Mesendoderm (in vitro differentiated cells): Measurements from ENCODE around the gene TP63.
A peak's percentile ranks its signal among the peaks of the same experiment; 100 is the strongest.

Experiments used
- DNase-seq: peaks from one replicate; pipeline ENCODE4 v3.0.0; 2013
- H2AK5ac ChIP-seq: 2 replicates; pipeline ENCODE4 v1.6.1; 2013; ENCODE audit warnings: low read length, inconsistent platforms
- H2BK120ac ChIP-seq: 2 replicates; pipeline ENCODE4 v1.6.1; 2013; ENCODE audit warnings: low read depth, mild to moderate bottlenecking, low read length, moderate library complexity, mixed read lengths
- H2BK15ac ChIP-seq: replicated peaks from 2 replicates; pipeline ENCODE4 v1.6.1; 2013; ENCODE audit warnings: low read depth, mild to moderate bottlenecking, moderate library complexity
- H2BK5ac ChIP-seq: 2 replicates; pipeline ENCODE4 v1.6.1; 2013; ENCODE audit warnings: low read length, inconsistent platforms
- H3K18ac ChIP-seq: 2 replicates; pipeline ENCODE4 v1.6.1; 2013; ENCODE audit warnings: mild to moderate bottlenecking, low read length, mixed read lengths
- H3K23ac ChIP-seq: one replicate; pipeline ENCODE4 v1.6.1; 2013; ENCODE audit warnings: low read length
- H3K27ac ChIP-seq: 2 replicates; pipeline ENCODE4 v1.5.1; 2013; ENCODE audit warnings: low read depth, mild to moderate bottlenecking, inconsistent platforms, low read length, moderate library complexity
- H3K27me3 ChIP-seq: 2 replicates; pipeline ENCODE4 v1.6.1; 2013; ENCODE audit warnings: low read length, control low read depth, mild to moderate bottlenecking, inconsistent platforms; ENCODE audit not compliant: insufficient read depth, poor library complexity
- H3K36me3 ChIP-seq: 2 replicates; pipeline ENCODE4 v1.6.1; 2013; ENCODE audit warnings: low read length, inconsistent platforms; ENCODE audit not compliant: control insufficient read depth, insufficient read depth
- H3K4ac ChIP-seq: one replicate; pipeline ENCODE4 v1.6.1; 2013; ENCODE audit warnings: low read depth, mild to moderate bottlenecking, low read length, moderate library complexity
- H3K4me1 ChIP-seq: 2 replicates; pipeline ENCODE4 v1.6.1; 2013; ENCODE audit warnings: low read depth, low read length, inconsistent platforms; ENCODE audit not compliant: control insufficient read depth
- H3K4me2 ChIP-seq: 2 replicates; pipeline ENCODE4 v1.6.1; 2013; ENCODE audit warnings: low read length
- H3K4me3 ChIP-seq: 2 replicates; pipeline ENCODE4 v1.5.1; 2013; ENCODE audit warnings: mild to moderate bottlenecking, low read length
- H3K56ac ChIP-seq: one replicate; pipeline ENCODE4 v1.6.1; 2013; ENCODE audit warnings: low read length
- H3K79me1 ChIP-seq: 2 replicates; pipeline ENCODE4 v1.6.1; 2013; ENCODE audit warnings: low read length, inconsistent platforms
- H3K79me2 ChIP-seq: 2 replicates; pipeline ENCODE4 v1.6.1; 2013; ENCODE audit warnings: mild to moderate bottlenecking, low read length; ENCODE audit not compliant: control insufficient read depth, insufficient read depth
- H3K9ac ChIP-seq: 2 replicates; pipeline ENCODE4 v1.6.1; 2013; ENCODE audit warnings: low read length, inconsistent platforms
- H4K5ac ChIP-seq: one replicate; pipeline ENCODE4 v1.6.1; 2013; ENCODE audit warnings: low read length
- H4K8ac ChIP-seq: one replicate; pipeline ENCODE4 v1.6.1; 2013; ENCODE audit warnings: low read depth, mild to moderate bottlenecking, control low read depth, low read length, moderate library complexity
- WGBS: extraction: QIAGEN DNeasy Blood & Tissue Kit; methylation state at CpG from one replicate; pipeline ENCODE4 v1.1.7; 2013; ENCODE audit warnings: low lambda C conversion rate, missing lambda C conversion rate; ENCODE audit not compliant: insufficient coverage; ENCODE audit errors: extremely low coverage; 5-methylcytosine and 5-hydroxymethylcytosine counted together

The TP63 gene

DNA sequence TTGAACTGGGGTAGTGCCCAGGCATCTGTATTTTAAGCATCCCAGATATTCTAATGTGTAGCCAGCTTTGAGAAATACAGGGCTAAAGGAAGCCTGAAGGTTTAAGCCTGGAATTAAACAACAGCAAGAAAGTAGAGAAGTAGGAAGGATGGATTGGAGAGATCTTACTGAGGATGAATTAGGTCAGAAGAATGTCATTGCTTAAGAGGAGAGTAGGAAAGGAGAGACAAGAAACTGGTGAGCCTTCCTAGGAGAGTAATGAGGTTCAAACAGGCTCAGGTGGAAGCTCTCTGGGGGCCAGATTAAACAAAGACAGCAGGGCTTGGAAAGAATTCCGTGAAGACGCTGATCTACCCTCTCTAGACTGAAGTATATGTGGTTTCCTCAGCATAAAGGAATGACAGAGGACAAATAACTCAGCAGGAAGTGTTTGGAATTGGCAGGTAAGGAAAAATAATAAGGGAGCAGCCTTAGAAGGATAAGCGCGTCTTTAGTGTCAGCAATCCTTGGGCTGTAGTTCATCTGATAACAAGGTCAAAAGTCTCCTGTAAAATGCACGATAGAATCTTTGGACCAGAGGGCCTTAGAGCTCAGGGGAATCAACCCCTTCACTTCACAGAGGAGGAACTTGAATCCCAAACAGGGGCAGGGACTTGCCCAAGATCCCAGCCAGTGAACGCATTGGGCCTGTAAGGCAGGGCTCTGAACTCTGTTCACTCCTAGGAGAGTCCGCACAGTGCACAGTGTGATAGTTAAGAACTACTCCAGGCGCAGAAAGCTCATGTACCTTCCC lies 90.9 kb downstream of the TP63 start:
- H4K8ac ChIP-seq = no peak overlapping the region
- no peaks in the 10 kb centered on the region for H3K36me3 ChIP-seq
- no peak overlapping the region for H3K4ac ChIP-seq
- no peak overlapping the region for H2BK120ac ChIP-seq
- H3K56ac ChIP-seq = no peak overlapping the region
- H2BK15ac ChIP-seq = no peak overlapping the region
- H3K27ac ChIP-seq = no peak overlapping the region
- H2BK5ac ChIP-seq = no peak overlapping the region
- no CpG with 5 or more reads among the region's 8 CpGs for WGBS
- H2AK5ac ChIP-seq = no peak overlapping the region
- H4K5ac ChIP-seq = no peak overlapping the region
- no peak overlapping the region for H3K23ac ChIP-seq
- H3K9ac ChIP-seq = no peak overlapping the region
- no peaks in the 10 kb centered on the region for H3K79me1 ChIP-seq
- no peaks in the 10 kb centered on the region for H3K27me3 ChIP-seq
- no peak overlapping the region for H3K4me3 ChIP-seq
- H3K79me2 ChIP-seq = no peaks in the 10 kb centered on the region
- H3K4me2 ChIP-seq = no peak overlapping the region
- DNase-seq = peak; percentile 61
- peak overlapping the region; percentile 23 for H3K18ac ChIP-seq
- H3K4me1 ChIP-seq = no peaks in the 10 kb centered on the region

DNA sequence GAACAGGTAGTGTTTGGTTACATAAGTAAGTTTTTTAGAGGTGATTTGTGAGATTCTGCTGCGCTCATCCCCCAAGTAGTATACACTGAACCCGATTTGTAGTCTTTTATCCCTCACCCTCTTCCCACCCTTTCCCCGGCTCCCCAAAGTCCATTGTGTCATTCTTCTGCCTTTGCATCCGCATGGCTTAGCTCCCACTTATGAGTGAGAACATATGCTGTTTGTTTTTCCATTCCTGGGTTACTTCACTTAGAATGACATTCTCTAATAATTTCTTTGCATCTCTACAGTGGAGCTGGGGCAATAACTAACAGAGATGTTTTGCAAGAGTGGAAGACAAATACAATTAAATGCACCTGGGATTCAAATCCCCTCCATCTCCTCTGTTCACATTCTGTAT lies 93.2 kb downstream of the TP63 start:
- no peak for DNase-seq

DNA sequence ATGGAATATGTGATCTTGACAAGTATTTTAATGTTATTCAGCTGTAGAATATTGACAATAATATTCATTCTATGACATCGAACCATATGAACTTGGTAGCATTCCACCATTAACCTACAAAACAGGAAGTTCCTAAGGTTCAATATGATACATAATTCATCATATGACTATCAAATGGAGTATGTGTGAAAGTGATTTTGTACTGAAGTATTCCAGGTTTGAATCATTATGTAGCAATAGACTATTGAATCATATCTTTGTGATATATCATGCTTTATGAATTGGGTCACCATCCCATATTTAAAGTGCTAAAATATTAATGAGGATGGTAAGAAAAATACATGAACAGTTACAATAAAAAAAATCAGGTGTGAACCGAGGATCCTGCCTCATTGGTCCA lies 95.1 kb downstream of the TP63 start:
- H2BK120ac ChIP-seq = no peak overlapping the region
- no peak overlapping the region for H3K18ac ChIP-seq
- no peak overlapping the region for H3K4ac ChIP-seq
- H3K4me3 ChIP-seq = no peak overlapping the region
- H2BK15ac ChIP-seq = no peak overlapping the region
- no peak overlapping the region for H4K5ac ChIP-seq
- no peak overlapping the region for H3K23ac ChIP-seq
- no peaks in the 10 kb centered on the region for H3K79me2 ChIP-seq
- H3K79me1 ChIP-seq = no peaks in the 10 kb centered on the region
- no peaks in the 10 kb centered on the region for H3K4me1 ChIP-seq
- no peak overlapping the region for H3K9ac ChIP-seq
- no peak overlapping the region for H3K56ac ChIP-seq
- WGBS = no CpG with 5 or more reads among the region's 2 CpGs
- no peaks in the 10 kb centered on the region for H3K36me3 ChIP-seq
- no peak overlapping the region for H2AK5ac ChIP-seq
- no peak overlapping the region for H3K4me2 ChIP-seq
- no peak for DNase-seq
- no peak overlapping the region for H3K27ac ChIP-seq
- no peak overlapping the region for H2BK5ac ChIP-seq
- no peaks in the 10 kb centered on the region for H3K27me3 ChIP-seq
- H4K8ac ChIP-seq = no peak overlapping the region

More for the DNA sequence above, 93.2 kb downstream of the TP63 start:
- WGBS = no CpG with 5 or more reads among the region's 4 CpGs
- Histone ChIP-seq H3K36me3 (no peaks in the 10 kb centered on the region), H3K9ac (no peak overlapping the region), H2BK5ac (no peak overlapping the region), H2BK15ac (no peak overlapping the region), H4K8ac (no peak overlapping the region), H3K27me3 (no peaks in the 10 kb centered on the region), H3K4ac (no peak overlapping the region), H3K4me3 (no peak overlapping the region), H3K23ac (no peak overlapping the region), H3K79me1 (no peaks in the 10 kb centered on the region), H3K18ac (no peak overlapping the region), H4K5ac (no peak overlapping the region), H3K27ac (no peak overlapping the region), H2BK120ac (no peak overlapping the region), H2AK5ac (no peak overlapping the region), H3K79me2 (no peaks in the 10 kb centered on the region), H3K4me1 (no peaks in the 10 kb centered on the region), H3K56ac (no peak overlapping the region), H3K4me2 (no peak overlapping the region)

DNA sequence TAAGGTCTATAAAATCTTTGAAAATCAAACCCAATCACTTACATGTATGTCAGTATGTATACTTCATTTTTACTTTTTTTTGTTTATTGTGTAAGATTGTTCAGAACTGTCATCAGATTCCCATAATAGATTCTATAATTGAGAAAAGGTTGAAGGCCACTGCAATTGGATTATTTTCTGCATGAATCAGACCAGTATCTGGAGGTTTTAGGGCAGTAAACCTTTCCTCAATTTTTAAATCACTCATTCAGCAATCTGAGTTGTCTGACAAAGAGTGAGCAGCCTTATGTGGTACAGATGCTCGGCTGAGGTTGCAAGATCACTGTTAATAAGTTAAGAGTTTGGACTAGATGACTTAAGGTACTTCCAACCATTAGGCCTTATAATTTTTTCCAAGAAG lies 96.0 kb downstream of the TP63 start:
- no peaks in the 10 kb centered on the region for H3K79me1 ChIP-seq
- no peak overlapping the region for H3K4me2 ChIP-seq
- H3K23ac ChIP-seq = no peak overlapping the region
- H2AK5ac ChIP-seq = no peak overlapping the region
- no peak overlapping the region for H4K8ac ChIP-seq
- no peak overlapping the region for H3K4me3 ChIP-seq
- no peak overlapping the region for H2BK120ac ChIP-seq
- H3K4me1 ChIP-seq = no peaks in the 10 kb centered on the region
- H3K79me2 ChIP-seq = no peaks in the 10 kb centered on the region
- WGBS = no CpG with 5 or more reads among the region's 1 CpG
- no peaks in the 10 kb centered on the region for H3K36me3 ChIP-seq
- no peak overlapping the region for H3K56ac ChIP-seq
- no peak overlapping the region for H3K27ac ChIP-seq
- no peak for DNase-seq
- no peak overlapping the region for H4K5ac ChIP-seq
- H2BK15ac ChIP-seq = no peak overlapping the region
- H2BK5ac ChIP-seq = no peak overlapping the region
- H3K18ac ChIP-seq = no peak overlapping the region
- no peak overlapping the region for H3K4ac ChIP-seq
- H3K9ac ChIP-seq = no peak overlapping the region
- no peaks in the 10 kb centered on the region for H3K27me3 ChIP-seq

DNA sequence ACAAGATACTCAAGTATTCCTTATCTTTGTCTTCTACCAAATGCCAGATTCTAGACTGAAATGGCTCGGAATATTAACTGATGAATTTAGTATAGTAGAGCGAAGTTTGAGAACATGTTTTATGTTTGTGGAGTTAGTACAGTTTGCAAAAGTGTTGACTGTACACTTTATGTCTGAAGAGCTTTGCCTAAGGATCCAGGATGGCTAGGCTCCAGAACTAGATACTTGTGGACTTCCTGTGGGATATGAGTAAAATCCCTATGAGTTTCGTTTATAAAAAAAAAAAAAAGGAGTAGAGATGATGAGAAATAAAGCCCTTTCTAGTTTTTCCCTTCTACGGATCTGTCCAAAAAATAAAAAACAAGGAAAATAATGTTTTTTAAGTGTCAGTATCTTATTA lies 96.7 kb downstream of the TP63 start:
- no peaks in the 10 kb centered on the region for H3K79me1 ChIP-seq
- H2AK5ac ChIP-seq = no peak overlapping the region
- H3K18ac ChIP-seq = no peak overlapping the region
- H3K79me2 ChIP-seq = no peaks in the 10 kb centered on the region
- no peaks in the 10 kb centered on the region for H3K36me3 ChIP-seq
- no peak overlapping the region for H3K56ac ChIP-seq
- no peak overlapping the region for H2BK120ac ChIP-seq
- no peaks in the 10 kb centered on the region for H3K27me3 ChIP-seq
- no peak for DNase-seq
- no peak overlapping the region for H3K9ac ChIP-seq
- no peak overlapping the region for H2BK5ac ChIP-seq
- H2BK15ac ChIP-seq = no peak overlapping the region
- H4K8ac ChIP-seq = no peak overlapping the region
- H4K5ac ChIP-seq = no peak overlapping the region
- H3K4me2 ChIP-seq = no peak overlapping the region
- no peak overlapping the region for H3K4me3 ChIP-seq
- H3K4me1 ChIP-seq = no peaks in the 10 kb centered on the region
- no peak overlapping the region for H3K4ac ChIP-seq
- no peak overlapping the region for H3K23ac ChIP-seq
- WGBS = no CpG with 5 or more reads among the region's 4 CpGs
- H3K27ac ChIP-seq = no peak overlapping the region

DNA sequence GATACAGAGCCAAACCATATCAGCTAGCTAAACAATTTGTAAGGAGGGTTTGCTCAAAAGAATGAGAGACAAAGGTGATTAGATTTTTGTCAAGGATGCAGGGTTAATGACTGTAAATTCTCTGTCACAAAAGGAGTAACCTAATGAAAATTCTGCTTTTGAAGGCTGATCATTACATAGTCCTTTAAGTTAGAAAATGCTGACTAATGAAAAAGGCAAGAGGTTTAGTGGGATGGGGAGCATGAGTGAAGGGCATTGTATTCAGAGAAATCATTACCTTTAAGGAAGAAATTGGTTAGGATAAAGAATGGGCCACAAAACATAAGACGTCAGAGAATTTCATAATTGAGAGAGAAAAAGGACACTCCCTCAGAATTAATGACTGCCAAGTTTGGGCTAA lies 97.7 kb downstream of the TP63 start:
- Histone ChIP-seq H3K23ac (no peak overlapping the region), H2BK120ac (no peak overlapping the region), H2BK5ac (no peak overlapping the region), H3K56ac (no peak overlapping the region), H3K18ac (no peak overlapping the region), H3K9ac (no peak overlapping the region), H3K27me3 (no peaks in the 10 kb centered on the region), H3K4me1 (no peaks in the 10 kb centered on the region), H4K5ac (no peak overlapping the region), H3K4me2 (no peak overlapping the region), H3K36me3 (no peaks in the 10 kb centered on the region), H4K8ac (no peak overlapping the region), H3K79me2 (no peaks in the 10 kb centered on the region), H3K4me3 (no peak overlapping the region), H3K4ac (no peak overlapping the region), H3K27ac (no peak overlapping the region), H2BK15ac (no peak overlapping the region), H3K79me1 (no peaks in the 10 kb centered on the region), H2AK5ac (no peak overlapping the region)
- no peak for DNase-seq
- WGBS = no CpG with 5 or more reads among the region's 1 CpG
